Measurements from ENCODE around the gene CACYBP. TPM values are rescaled to one million over a fixed set of nuclear protein-coding genes. Genes with fewer than 3 reads are reported as not detected.

CACYBP gene
- total RNA-seq, 1 donor from 2014 or later = 156 TPM

- no peak for DNase-seq (ENCODE audit: low read depth)
- TF ChIP-seq, protein P1, sequence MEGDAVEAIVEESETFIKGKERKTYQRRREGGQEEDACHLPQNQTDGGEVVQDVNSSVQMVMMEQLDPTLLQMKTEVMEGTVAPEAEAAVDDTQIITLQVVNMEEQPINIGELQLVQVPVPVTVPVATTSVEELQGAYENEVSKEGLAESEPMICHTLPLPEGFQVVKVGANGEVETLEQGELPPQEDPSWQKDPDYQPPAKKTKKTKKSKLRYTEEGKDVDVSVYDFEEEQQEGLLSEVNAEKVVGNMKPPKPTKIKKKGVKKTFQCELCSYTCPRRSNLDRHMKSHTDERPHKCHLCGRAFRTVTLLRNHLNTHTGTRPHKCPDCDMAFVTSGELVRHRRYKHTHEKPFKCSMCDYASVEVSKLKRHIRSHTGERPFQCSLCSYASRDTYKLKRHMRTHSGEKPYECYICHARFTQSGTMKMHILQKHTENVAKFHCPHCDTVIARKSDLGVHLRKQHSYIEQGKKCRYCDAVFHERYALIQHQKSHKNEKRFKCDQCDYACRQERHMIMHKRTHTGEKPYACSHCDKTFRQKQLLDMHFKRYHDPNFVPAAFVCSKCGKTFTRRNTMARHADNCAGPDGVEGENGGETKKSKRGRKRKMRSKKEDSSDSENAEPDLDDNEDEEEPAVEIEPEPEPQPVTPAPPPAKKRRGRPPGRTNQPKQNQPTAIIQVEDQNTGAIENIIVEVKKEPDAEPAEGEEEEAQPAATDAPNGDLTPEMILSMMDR (conservative IDR thresholded peaks at IDR 0.05; ENCODE audit: low read depth, low read length) = no peak
- no peak overlapping the region for H3K4me3 ChIP-seq (ENCODE audit: low read depth, low read length)
Observed at GRCh38 chr1:174965362-174966007, 34.3 kb upstream of the CACYBP start.

DNA sequence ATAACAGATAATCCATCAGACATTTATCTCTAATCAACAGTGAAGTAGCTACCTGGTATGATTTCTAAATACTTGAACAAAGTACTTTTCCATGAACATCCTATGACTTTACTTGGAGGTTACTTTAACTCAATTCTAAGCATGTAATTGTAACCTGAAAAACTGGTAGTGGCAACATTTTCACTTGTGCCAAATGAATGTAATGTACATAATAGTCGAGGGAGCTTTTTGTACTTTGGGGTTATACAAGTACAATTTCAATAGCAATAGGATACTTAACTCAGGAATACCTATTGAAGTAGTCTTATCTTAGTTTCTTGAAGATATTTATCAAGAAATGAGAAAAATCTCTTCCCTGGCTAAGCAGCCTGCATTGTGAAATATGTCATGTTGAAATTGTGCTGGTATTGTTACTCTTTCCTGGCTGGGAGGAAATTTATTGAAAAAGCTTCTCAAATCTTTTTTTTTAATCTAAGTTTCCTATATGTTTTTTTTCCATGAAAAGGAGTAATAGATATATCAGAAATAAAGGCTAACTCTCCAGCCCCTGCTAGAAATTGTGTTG lies 33.7 kb upstream of the CACYBP start:
- TF ChIP-seq, protein P1 (conservative IDR thresholded peaks at IDR 0.05; ENCODE audit: low read depth, low read length) = no peak

GRCh38 chr1:174967845-174968705 lies 31.7 kb upstream of the CACYBP start:
- TF ChIP-seq, protein P1 (conservative IDR thresholded peaks at IDR 0.05; ENCODE audit: low read depth, low read length) = no peak
- no peak for DNase-seq (ENCODE audit: low read depth)
- no peak overlapping the region for H3K4me3 ChIP-seq (ENCODE audit: low read depth, low read length)

More for the DNA sequence above, 33.7 kb upstream of the CACYBP start:
- DNase-seq (ENCODE audit: low read depth) = no peak
- no peak overlapping the region for H3K4me3 ChIP-seq (ENCODE audit: low read depth, low read length)

DNA sequence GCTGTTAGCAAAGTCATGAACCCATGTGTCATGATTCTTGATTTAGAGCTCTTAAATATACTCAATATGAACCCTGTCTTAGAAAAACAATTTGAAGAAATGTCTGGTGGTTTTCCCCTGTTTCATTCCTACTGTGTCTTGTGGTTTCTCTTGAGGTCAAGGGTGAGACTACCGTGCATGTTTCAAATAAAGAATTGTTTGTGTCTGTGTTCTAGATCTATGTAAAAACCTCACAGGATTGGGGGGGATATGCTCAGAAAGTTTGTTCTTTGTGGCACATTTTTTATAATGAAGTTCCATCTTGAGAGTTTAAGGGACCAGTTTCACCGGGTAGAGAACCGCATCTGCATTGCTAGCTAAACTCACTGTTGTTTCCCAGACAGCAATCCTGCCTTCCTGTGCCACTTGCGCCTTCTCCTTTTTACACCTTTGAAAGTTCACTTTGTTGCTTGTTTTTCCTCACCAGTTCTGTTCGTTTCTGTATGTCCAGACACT lies 30.9 kb upstream of the CACYBP start:
- TF ChIP-seq, protein P1 (conservative IDR thresholded peaks at IDR 0.05; ENCODE audit: low read depth, low read length) = no peak
- peak; percentile 63 for DNase-seq (ENCODE audit: low read depth)
- no peak overlapping the region for H3K4me3 ChIP-seq (ENCODE audit: low read depth, low read length)

- H3K4me3 ChIP-seq (ENCODE audit: low read depth, low read length) = no peak overlapping the region
- TF ChIP-seq, protein P1 (conservative IDR thresholded peaks at IDR 0.05; ENCODE audit: low read depth, low read length) = no peak
- DNase-seq (ENCODE audit: low read depth) = no peak
Observed at GRCh38 chr1:174969977-174970376, 29.8 kb upstream of the CACYBP start.

GRCh38 chr1:174971466-174971865 lies 28.3 kb upstream of the CACYBP start:
- H3K4me3 ChIP-seq (ENCODE audit: low read depth, low read length) = no peak overlapping the region
- DNase-seq (ENCODE audit: low read depth) = no peak
- TF ChIP-seq, protein P1 (conservative IDR thresholded peaks at IDR 0.05; ENCODE audit: low read depth, low read length) = no peak

Data from epithelial cell of proximal tubule (primary cell).